Measurements from ENCODE around the gene KNTC1. TPM values are rescaled to one million over a fixed set of nuclear protein-coding genes. Genes with fewer than 3 reads are reported as not detected.

KNTC1 gene
- total RNA-seq, 1 experiment from 2014 or later: 71.3 TPM

DNA sequence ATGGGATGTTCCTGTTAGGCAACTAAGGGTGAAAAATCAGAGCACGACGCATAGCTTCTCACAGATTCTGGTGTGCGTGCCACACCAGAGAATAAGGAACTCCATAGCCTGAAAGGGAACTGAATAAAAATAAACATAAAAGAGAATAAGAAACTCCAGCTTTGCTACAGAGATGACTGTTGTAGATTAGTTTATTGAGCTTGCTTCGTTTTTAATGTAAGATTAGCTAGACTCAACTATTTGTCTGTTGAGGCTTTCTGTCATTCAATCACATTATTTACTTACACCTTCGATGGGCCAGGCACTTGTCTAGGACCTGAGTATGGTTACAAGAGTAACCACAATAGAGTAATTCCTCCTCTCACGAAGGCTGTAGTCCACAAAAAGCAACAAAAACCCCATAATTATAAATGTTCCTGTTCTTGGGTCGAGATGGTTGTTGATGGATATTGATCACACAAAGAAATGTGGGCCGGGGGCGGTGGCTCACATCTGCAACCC, 25.5 kb upstream of the KNTC1 start:
- H2BK120ac ChIP-seq (ENCODE audit: low read depth, low read length, poor library complexity, severe bottlenecking): no peak overlapping the region
- H3K27ac ChIP-seq (ENCODE audit: insufficient read length, low read depth, low read length): peak overlapping the region; percentile 53
- H3K4me2 ChIP-seq (ENCODE audit: insufficient read depth, insufficient read length, low read length): peak overlapping the region; percentile 41
- Mint-ChIP-seq H3K36me3 (ENCODE audit: insufficient read depth in 1 of 3, low read depth in 3 of 3) (peaks cover 24 to 46% (median 39%) of the 10 kb centered on the region in 3 experiments), H3K4me3 (peak overlapping the region; percentile 97 to 98), H3K9me3 (no peaks in the 10 kb centered on the region; a peak in 1 of 5 replicates), H3K27me3 (ENCODE audit: low read depth) (no peaks in the 10 kb centered on the region; the same call in 1 of the 2 replicates), H3K4me1 (peaks cover 12 to 15% of the 10 kb centered on the region in 2 experiments), H3K27ac (peak overlapping the region; percentile 85 to 100 (median 99))
- H2BK20ac ChIP-seq (ENCODE audit: low read depth, low read length, poor library complexity, severe bottlenecking): no peak overlapping the region
- no peaks in the 10 kb centered on the region for H3K79me1 ChIP-seq (ENCODE audit: insufficient read depth, low read depth, low read length, poor library complexity, severe bottlenecking)
- no CpG with 5 or more reads among the region's 9 CpGs for WGBS (ENCODE audit: extremely low coverage, insufficient read length, low lambda C conversion rate)
- H4K91ac ChIP-seq (ENCODE audit: insufficient read length, low read depth, low read length): no peak overlapping the region
- TF ChIP-seq, protein P1, sequence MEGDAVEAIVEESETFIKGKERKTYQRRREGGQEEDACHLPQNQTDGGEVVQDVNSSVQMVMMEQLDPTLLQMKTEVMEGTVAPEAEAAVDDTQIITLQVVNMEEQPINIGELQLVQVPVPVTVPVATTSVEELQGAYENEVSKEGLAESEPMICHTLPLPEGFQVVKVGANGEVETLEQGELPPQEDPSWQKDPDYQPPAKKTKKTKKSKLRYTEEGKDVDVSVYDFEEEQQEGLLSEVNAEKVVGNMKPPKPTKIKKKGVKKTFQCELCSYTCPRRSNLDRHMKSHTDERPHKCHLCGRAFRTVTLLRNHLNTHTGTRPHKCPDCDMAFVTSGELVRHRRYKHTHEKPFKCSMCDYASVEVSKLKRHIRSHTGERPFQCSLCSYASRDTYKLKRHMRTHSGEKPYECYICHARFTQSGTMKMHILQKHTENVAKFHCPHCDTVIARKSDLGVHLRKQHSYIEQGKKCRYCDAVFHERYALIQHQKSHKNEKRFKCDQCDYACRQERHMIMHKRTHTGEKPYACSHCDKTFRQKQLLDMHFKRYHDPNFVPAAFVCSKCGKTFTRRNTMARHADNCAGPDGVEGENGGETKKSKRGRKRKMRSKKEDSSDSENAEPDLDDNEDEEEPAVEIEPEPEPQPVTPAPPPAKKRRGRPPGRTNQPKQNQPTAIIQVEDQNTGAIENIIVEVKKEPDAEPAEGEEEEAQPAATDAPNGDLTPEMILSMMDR (conservative IDR thresholded peaks at IDR 0.05): no peak
- no peak overlapping the region for H2AFZ ChIP-seq (ENCODE audit: low read length)
- no peak overlapping the region for H3T11ph ChIP-seq (ENCODE audit: low read length)
- no peak overlapping the region for H3K56ac ChIP-seq (ENCODE audit: insufficient read length, low read depth, low read length)
- no peaks in the 10 kb centered on the region for H3K23me2 ChIP-seq (ENCODE audit: insufficient read length, low read depth, low read length, poor library complexity, severe bottlenecking)
- no peaks in the 10 kb centered on the region for H4K20me1 ChIP-seq (ENCODE audit: control insufficient read depth, insufficient read depth, insufficient read length)
- no peaks in the 10 kb centered on the region; the same call in 1 of the 2 replicates for H3K79me2 ChIP-seq (ENCODE audit: insufficient read depth, low read length)
- H3K9me3 ChIP-seq (ENCODE audit: control insufficient read depth, low read depth, low read length): no peaks in the 10 kb centered on the region
- no peak for DNase-seq
- no peaks in the 10 kb centered on the region for H3K4me1 ChIP-seq (ENCODE audit: insufficient read depth, low read length)
- no peak overlapping the region for H3K4ac ChIP-seq (ENCODE audit: low read depth, low read length)
- peak overlapping the region; percentile 51 for H3K18ac ChIP-seq (ENCODE audit: insufficient read length, low read depth, low read length)
- H2BK15ac ChIP-seq (ENCODE audit: low read depth, low read length): no peak overlapping the region
- peak overlapping the region; percentile 16 for H2BK5ac ChIP-seq (ENCODE audit: insufficient read length, low read length)
- H2AK5ac ChIP-seq (ENCODE audit: insufficient read length, low read length): no peak overlapping the region
- no peak overlapping the region for H3K9ac ChIP-seq (ENCODE audit: extremely low read depth, insufficient read length, low read length)
- H3K23ac ChIP-seq (ENCODE audit: insufficient read length, low read depth, low read length): no peak overlapping the region
- H4K8ac ChIP-seq (replicated peaks; ENCODE audit: insufficient read length, low read depth, low read length): peak overlapping the region; percentile 63
- peak overlapping the region; percentile 36; the same call in 1 of the 2 replicates for H3K14ac ChIP-seq (ENCODE audit: insufficient read depth, low read length)
- H3K27me3 ChIP-seq (ENCODE audit: insufficient read depth, low read length): no peaks in the 10 kb centered on the region
- peak overlapping the region; percentile 45 for H4K5ac ChIP-seq (ENCODE audit: insufficient read length, low read depth, low read length)
- H2BK12ac ChIP-seq (ENCODE audit: insufficient read length, low read depth, low read length): no peak overlapping the region

Data from H9 (cell line).